PC-9 (cell line): Measurements from ENCODE around the gene NACA. TPM values are rescaled to one million over a fixed set of nuclear protein-coding genes. Genes with fewer than 3 reads are reported as not detected.

ENCODE experiments used
- BruUV-seq: library from RNA; stranded (reverse); fragments of 400-500 nt; replicated peaks from 2 replicates; lab custom pipeline; 2021; lab: Mats Ljungman, UMichigan
- CTCF ChIA-PET: fragments of 300-600 bp; sonication (Branson Sonifier 250); formaldehyde crosslinking; loops from one replicate; lab custom pipeline; 2022; ENCODE audit warnings: antibody characterized with exemption; lab: Charles Lee
- POLR2A ChIA-PET: fragments of 300-600 bp; sonication (Branson Sonifier 250); formaldehyde crosslinking; loops from one replicate; lab custom pipeline; 2022; ENCODE audit warnings: antibody characterized with exemption; ENCODE audit not compliant: unreplicated experiment; lab: Charles Lee
- DNase-seq, 2 experiments: peaks; one replicate each; pipeline versions ENCODE4 v3.0.0 to v3.0.0-alpha.2; 2015 to 2022; ENCODE audit warnings: mixed read lengths in 1 of 2
- H2AFZ ChIP-seq: fragments of 200-600 bp; sonication (generic); 2 replicates; pipeline ENCODE4 v1.8.1; 2017; ENCODE audit warnings: antibody characterized with exemption
- H3F3A ChIP-seq: fragments of 200-600 bp; sonication (generic); 2 replicates; pipeline ENCODE4 v1.8.1; 2017; ENCODE audit warnings: antibody characterized with exemption, mild to moderate bottlenecking, low read depth; ENCODE audit not compliant: insufficient read depth
- H3K27ac ChIP-seq: fragments of 200-600 bp; sonication (generic); 2 replicates; pipeline ENCODE4 v1.6.1; 2016; ENCODE audit warnings: mixed run types
- H3K27me3 ChIP-seq: fragments of 200-600 bp; sonication (generic); 2 replicates; pipeline ENCODE4 v1.6.1; 2016; ENCODE audit warnings: low read depth, mixed run types; ENCODE audit not compliant: insufficient read depth
- H3K36me3 ChIP-seq: fragments of 200-600 bp; sonication (generic); 2 replicates; pipeline ENCODE4 v1.6.1; 2016; ENCODE audit warnings: low read depth, mixed run types
- H3K4me1 ChIP-seq: fragments of 200-600 bp; sonication (generic); replicated peaks from 2 replicates; pipeline ENCODE4 v1.6.1; 2016; ENCODE audit warnings: mixed run types; ENCODE audit not compliant: insufficient read depth
- H3K4me2 ChIP-seq: fragments of 200-600 bp; sonication (generic); 2 replicates; pipeline ENCODE4 v1.6.1; 2017; ENCODE audit warnings: mixed run types
- H3K4me3 ChIP-seq: fragments of 200-600 bp; sonication (generic); 2 replicates; pipeline ENCODE4 v1.6.1; 2016; ENCODE audit warnings: mixed run types
- H3K79me2 ChIP-seq: fragments of 200-600 bp; sonication (generic); 2 replicates; pipeline ENCODE4 v1.6.1; 2017; ENCODE audit warnings: low read depth, mixed run types
- H3K9me2 ChIP-seq: fragments of 200-600 bp; sonication (generic); 2 replicates; pipeline ENCODE4 v1.8.1; 2017; ENCODE audit warnings: mild to moderate bottlenecking; ENCODE audit not compliant: insufficient read depth
- H3K9me3 ChIP-seq: fragments of 200-600 bp; sonication (generic); 2 replicates; pipeline ENCODE4 v1.8.1; 2016; ENCODE audit warnings: low read depth; ENCODE audit not compliant: insufficient read depth
- H4K20me1 ChIP-seq: fragments of 200-600 bp; sonication (generic); 2 replicates; pipeline ENCODE4 v1.8.1; 2017; ENCODE audit not compliant: insufficient read depth
- EZH2 ChIP-seq: fragments of 200-600 bp; sonication (generic); IDR thresholded peaks from 2 replicates; pipeline ENCODE4 v1.8.0; 2017; ENCODE audit warnings: antibody characterized with exemption, low read depth
- intact Hi-C: fragments of 100-400 bp; cut with micrococcal nuclease; formaldehyde crosslinking; loops from one replicate; pipeline ENCODE4 v1.10.0; 2022; ENCODE audit not compliant: unreplicated experiment
- total RNA-seq: library from RNA; stranded (reverse); gene quantifications from 2 replicates; pipeline ENCODE4 v1.2.3, GENCODE V29; 2021
- TF ChIP-seq, protein P1 (sequence below): fragments of 200-600 bp; sonication (generic); conservative IDR thresholded peaks from 2 replicates; pipeline ENCODE4 v1.6.1; 2017; ENCODE audit warnings: mixed run types, antibody characterized with exemption, mild to moderate bottlenecking, moderate library complexity

Gene NACA
- total RNA-seq, 1 experiment from 2014 or later: 1,035 TPM

DNA sequence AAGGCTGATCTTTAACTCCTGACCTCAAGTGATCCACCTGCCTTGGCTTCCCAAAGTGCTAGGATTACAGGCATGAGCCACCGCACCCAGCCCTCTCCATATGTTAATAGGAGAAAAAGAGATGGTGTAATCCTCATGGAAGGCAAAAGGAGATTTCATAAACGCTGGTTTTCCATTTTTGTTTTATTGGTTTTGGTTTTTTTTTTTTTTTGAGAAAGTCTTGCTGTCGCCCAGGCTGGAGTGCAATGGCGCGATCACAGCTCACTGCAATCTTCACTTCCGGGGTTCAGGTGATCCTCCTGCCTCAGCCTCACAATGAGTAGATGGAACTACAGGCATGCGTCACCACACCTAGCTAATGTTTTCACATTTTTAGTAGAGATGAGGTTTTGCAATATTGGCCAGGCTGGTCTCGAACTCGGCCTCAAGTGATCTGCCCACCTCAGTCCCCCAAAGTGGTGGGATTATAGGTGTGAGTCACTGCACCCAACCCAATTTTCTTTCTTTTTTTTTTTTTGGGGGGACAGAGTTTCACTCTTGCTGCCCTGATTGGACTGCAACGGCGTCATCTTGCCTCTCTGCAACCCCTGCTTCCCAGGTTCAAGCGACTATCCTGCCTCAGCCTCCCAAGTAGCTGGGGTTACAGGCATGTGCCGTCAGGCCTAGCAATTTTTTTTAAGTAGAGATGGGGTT, 45.1 kb downstream of the NACA start:
- H3K4me2 ChIP-seq: no peak overlapping the region
- intact Hi-C loops: no loop called here
- ChIA-PET POLR2A (interaction anchor here (0.7 kb wide), 1 partner anchor 251 kb away, joined by 15 read pairs; no protein-coding TSS in a partner anchor), CTCF (interaction anchor here (0.5 kb wide), 1 partner anchor 468 kb away, joined by 3 read pairs; no protein-coding TSS in a partner anchor)
- no peak overlapping the region for H3K27ac ChIP-seq
- DNase-seq: no peak
- H3K27me3 ChIP-seq: no peaks in the 10 kb centered on the region
- H3K79me2 ChIP-seq: peaks cover 100% of the 10 kb centered on the region
- BruUV-seq: no TSS peak
- peaks cover 100% of the 10 kb centered on the region for H4K20me1 ChIP-seq
- no peak overlapping the region for H3K4me3 ChIP-seq
- H3F3A ChIP-seq: peaks cover 55% of the 10 kb centered on the region
- no peaks in the 10 kb centered on the region for H3K9me3 ChIP-seq
- H3K4me1 ChIP-seq: peaks cover 23% of the 10 kb centered on the region
- H2AFZ ChIP-seq: no peak overlapping the region
- no peak for TF ChIP-seq EZH2
- TF ChIP-seq, protein P1, sequence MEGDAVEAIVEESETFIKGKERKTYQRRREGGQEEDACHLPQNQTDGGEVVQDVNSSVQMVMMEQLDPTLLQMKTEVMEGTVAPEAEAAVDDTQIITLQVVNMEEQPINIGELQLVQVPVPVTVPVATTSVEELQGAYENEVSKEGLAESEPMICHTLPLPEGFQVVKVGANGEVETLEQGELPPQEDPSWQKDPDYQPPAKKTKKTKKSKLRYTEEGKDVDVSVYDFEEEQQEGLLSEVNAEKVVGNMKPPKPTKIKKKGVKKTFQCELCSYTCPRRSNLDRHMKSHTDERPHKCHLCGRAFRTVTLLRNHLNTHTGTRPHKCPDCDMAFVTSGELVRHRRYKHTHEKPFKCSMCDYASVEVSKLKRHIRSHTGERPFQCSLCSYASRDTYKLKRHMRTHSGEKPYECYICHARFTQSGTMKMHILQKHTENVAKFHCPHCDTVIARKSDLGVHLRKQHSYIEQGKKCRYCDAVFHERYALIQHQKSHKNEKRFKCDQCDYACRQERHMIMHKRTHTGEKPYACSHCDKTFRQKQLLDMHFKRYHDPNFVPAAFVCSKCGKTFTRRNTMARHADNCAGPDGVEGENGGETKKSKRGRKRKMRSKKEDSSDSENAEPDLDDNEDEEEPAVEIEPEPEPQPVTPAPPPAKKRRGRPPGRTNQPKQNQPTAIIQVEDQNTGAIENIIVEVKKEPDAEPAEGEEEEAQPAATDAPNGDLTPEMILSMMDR: no peak
- H3K9me2 ChIP-seq: no peaks in the 10 kb centered on the region
- H3K36me3 ChIP-seq: peaks cover 23% of the 10 kb centered on the region

- intact Hi-C loops: no loop called here
- no TSS peak for BruUV-seq
- POLR2A ChIA-PET: no interaction called here
These were observed 46.2 kb downstream of the NACA start for GRCh38 chr12:56678852-56679251.

GRCh38 chr12:56677680-56678079, 47.4 kb downstream of the NACA start:
- Histone ChIP-seq H3K4me1 (0 out of 2 replicates have a peak, but pooled peaks cover 10% of the 10 kb centered on the region), H3K79me2 (peaks cover 99% of the 10 kb centered on the region), H4K20me1 (peaks cover 96% of the 10 kb centered on the region), H3K27ac (peak overlapping the region; percentile 43), H3K36me3 (peaks cover 14% of the 10 kb centered on the region), H3F3A (peaks cover 61% of the 10 kb centered on the region), H3K9me3 (no peaks in the 10 kb centered on the region), H2AFZ (no peak overlapping the region), H3K27me3 (no peaks in the 10 kb centered on the region), H3K4me2 (no peak overlapping the region), H3K9me2 (no peaks in the 10 kb centered on the region), H3K4me3 (no peak overlapping the region)
- ChIA-PET CTCF (no interaction called here), POLR2A (no interaction called here)
- BruUV-seq: no TSS peak
- DNase-seq: no peak
- intact Hi-C loops: no loop called here
- TF ChIP-seq, protein P1: no peak
- TF ChIP-seq EZH2: no peak

More at GRCh38 chr12:56678852-56679251, 46.2 kb downstream of the NACA start:
- Histone ChIP-seq H3K9me3 (no peaks in the 10 kb centered on the region), H3K27ac (no peak overlapping the region), H4K20me1 (peaks cover 97% of the 10 kb centered on the region), H3K4me3 (no peak overlapping the region), H3K4me1 (peaks cover 12% of the 10 kb centered on the region), H3K79me2 (peaks cover 99% of the 10 kb centered on the region), H3K9me2 (no peaks in the 10 kb centered on the region), H2AFZ (no peak overlapping the region), H3K27me3 (no peaks in the 10 kb centered on the region), H3K4me2 (no peak overlapping the region), H3K36me3 (peaks cover 14% of the 10 kb centered on the region), H3F3A (peaks cover 61% of the 10 kb centered on the region)
- TF ChIP-seq, protein P1: no peak
- CTCF ChIA-PET: interaction anchor here (0.6 kb wide), 1 partner anchor 632 kb away, joined by 3 read pairs; no protein-coding TSS in a partner anchor
- DNase-seq: no peak
